CD14-positive monocyte (primary cell): Measurements from ENCODE around the gene TACR1. TPM values are rescaled to one million over a fixed set of nuclear protein-coding genes. Genes with fewer than 3 reads are reported as not detected.

Source experiments
- DNase-seq, 3 donors: peaks; one replicate each; pipeline ENCODE4 v3.0.0-alpha.2; 2011 to 2022
- H2AFZ ChIP-seq: 2 replicates; pipeline ENCODE4 v1.6.0; 2012; ENCODE audit warnings: mild to moderate bottlenecking, low read depth, low read length, inconsistent platforms; ENCODE audit not compliant: insufficient read depth, poor library complexity, severe bottlenecking
- H3K27ac ChIP-seq, 2 donors: 1 replicate in 1 of 2; 2 replicates in 1 of 2; pipeline ENCODE4 v1.5.1; 2012 to 2013; ENCODE audit warnings: low read length in 2 of 2, control low read depth in 1 of 2, inconsistent platforms in 1 of 2, low read depth in 1 of 2, mild to moderate bottlenecking in 1 of 2
- H3K27me3 ChIP-seq, 2 donors: one replicate each; pipeline versions ENCODE4 v1.6.0 to v1.6.1; 2011 to 2013; ENCODE audit warnings: low read length in 2 of 2; ENCODE audit not compliant: control insufficient read depth in 2 of 2, insufficient read depth in 2 of 2
- H3K36me3 ChIP-seq, 2 donors: replicated peaks in 1 of 2; 1 replicate in 1 of 2; 2 replicates in 1 of 2; pipeline versions ENCODE4 v1.5.1 to v1.6.1; 2012 to 2013; ENCODE audit warnings: low read length in 2 of 2, control low read depth in 1 of 2, inconsistent platforms in 1 of 2, mild to moderate bottlenecking in 1 of 2; ENCODE audit not compliant: insufficient read depth in 2 of 2, control insufficient read depth in 1 of 2
- H3K4me1 ChIP-seq, 2 donors: 1 replicate in 1 of 2; 2 replicates in 1 of 2; pipeline versions ENCODE4 v1.5.1 to v1.6.1; 2012 to 2013; ENCODE audit warnings: low read length in 2 of 2, control low read depth in 1 of 2, inconsistent platforms in 1 of 2, mild to moderate bottlenecking in 1 of 2, moderate library complexity in 1 of 2; ENCODE audit not compliant: insufficient read depth in 2 of 2, control insufficient read depth in 1 of 2
- H3K4me2 ChIP-seq: replicated peaks from 2 replicates; pipeline ENCODE3; 2012; ENCODE audit warnings: low read length, moderate library complexity, mild to moderate bottlenecking; ENCODE audit not compliant: poor library complexity, severe bottlenecking; ENCODE audit errors: extremely low read depth
- H3K4me3 ChIP-seq, 3 experiments: fragments of 200-600 bp in 1 of 3; sonication (generic) in 1 of 3; replicated peaks in 1 of 3; 1 replicate in 2 of 3; 2 replicates in 1 of 3; pipeline ENCODE4 v1.5.1; 2011 to 2013; ENCODE audit warnings: low read length in 3 of 3, mild to moderate bottlenecking in 3 of 3, control low read depth in 2 of 3, low read depth in 2 of 3, inconsistent platforms in 1 of 3, moderate library complexity in 1 of 3
- H3K79me2 ChIP-seq: 2 replicates; pipeline ENCODE4 v1.6.0; 2012; ENCODE audit warnings: mild to moderate bottlenecking, control low read depth, inconsistent platforms, low read length, moderate library complexity; ENCODE audit not compliant: insufficient read depth
- H3K9ac ChIP-seq: 2 replicates; pipeline ENCODE4 v1.6.0; 2017; ENCODE audit warnings: low read length, mild to moderate bottlenecking; ENCODE audit not compliant: insufficient read depth, poor library complexity, severe bottlenecking
- H3K9me3 ChIP-seq, 2 donors: replicated peaks in 1 of 2; 1 replicate in 1 of 2; 2 replicates in 1 of 2; pipeline versions ENCODE4 v1.5.1 to v1.6.1; 2012 to 2013; ENCODE audit warnings: low read length in 2 of 2, control low read depth in 1 of 2; ENCODE audit not compliant: control insufficient read depth in 1 of 2, insufficient read depth in 1 of 2
- H4K20me1 ChIP-seq: 2 replicates; pipeline ENCODE4 v1.6.0; 2012; ENCODE audit warnings: mild to moderate bottlenecking, low read length, control low read depth, moderate library complexity; ENCODE audit not compliant: insufficient read depth
- H3K27ac Mint-ChIP-seq, 7 donors: one replicate each; pipeline ENCODE4 v1.8.0; 2020; ENCODE audit warnings: mild to moderate bottlenecking in 7 of 7, mixed read lengths in 7 of 7, moderate library complexity in 6 of 7, inconsistent platforms in 2 of 7
- H3K27me3 Mint-ChIP-seq, 3 donors: one replicate each; pipeline ENCODE4 v1.8.0; 2021 to 2022; ENCODE audit warnings: low read depth in 3 of 3, mild to moderate bottlenecking in 3 of 3, mixed read lengths in 3 of 3, moderate library complexity in 3 of 3, inconsistent platforms in 1 of 3
- H3K36me3 Mint-ChIP-seq, 2 donors: one replicate each; pipeline ENCODE4 v1.8.0; 2020; ENCODE audit warnings: mixed read lengths in 2 of 2, inconsistent platforms in 1 of 2, mild to moderate bottlenecking in 1 of 2
- H3K4me1 Mint-ChIP-seq: one replicate; pipeline ENCODE4 v1.8.0; 2020; ENCODE audit warnings: mild to moderate bottlenecking, mixed read lengths
- H3K4me3 Mint-ChIP-seq, 2 donors: one replicate each; pipeline ENCODE4 v1.8.0; 2020; ENCODE audit warnings: mild to moderate bottlenecking in 2 of 2, mixed read lengths in 2 of 2, moderate library complexity in 1 of 2
- H3K9me3 Mint-ChIP-seq, 7 donors: one replicate each; pipeline ENCODE4 v1.8.0; 2020 to 2022; ENCODE audit warnings: mixed read lengths in 7 of 7, mild to moderate bottlenecking in 6 of 7, moderate library complexity in 6 of 7, inconsistent platforms in 2 of 7
- CTCF ChIP-seq: fragments of 200-600 bp; IDR thresholded peaks from one replicate; pipeline ENCODE4 v1.8.0; 2022; ENCODE audit warnings: antibody characterized with exemption, mild to moderate bottlenecking
- WGBS: methylation state at CpG from one replicate; pipeline ENCODE4 v1.1.5; 2013; ENCODE audit warnings: missing lambda C conversion rate; ENCODE audit not compliant: insufficient coverage; 5-methylcytosine and 5-hydroxymethylcytosine counted together
- intact Hi-C, 2 donors: fragments of 100-400 bp; cut with micrococcal nuclease; formaldehyde crosslinking; loops; one replicate each; pipeline versions ENCODE4 v1.15.0 to v1.15.1; 2023
- polyA plus RNA-seq, 3 donors: library from polyadenylated mRNA; depleted of rRNA in 1 of 3; unstranded in 2 of 3; stranded (reverse) in 1 of 3; fragments of 300-500 nt in 2 of 3; fragments of >200 nt in 1 of 3; fragmentation: Illumina TruSeq in 2 of 3; gene quantifications; 1 replicate in 2 of 3; 2 replicates in 1 of 3; pipeline ENCODE4 v1.2.3, GENCODE V29; 2012 to 2021

TACR1 gene
- polyA plus RNA-seq, 3 donors, result not detected

- Mint-ChIP-seq H3K4me1 (no peaks in the 10 kb centered on the region), H3K27me3 (peaks cover 1 to 4% (median 3%) of the 10 kb centered on the region in 3 donors), H3K27ac (no peak overlapping the region), H3K9me3 (no peaks in the 10 kb centered on the region), H3K36me3 (no peaks in the 10 kb centered on the region), H3K4me3 (no peak overlapping the region)
- Histone ChIP-seq H3K4me2 (no peak overlapping the region), H3K9me3 (no peaks in the 10 kb centered on the region), H3K27me3 (no peaks in the 10 kb centered on the region), H4K20me1 (no peaks in the 10 kb centered on the region), H3K79me2 (no peaks in the 10 kb centered on the region), H3K27ac (no peak overlapping the region), H3K36me3 (no peaks in the 10 kb centered on the region), H3K4me3 (no peak overlapping the region), H3K4me1 (no peaks in the 10 kb centered on the region), H3K9ac (no peak overlapping the region), H2AFZ (no peak overlapping the region)
- DNase-seq, result no peak
- whole genome bisulfite sequencing, result no CpG with 5 or more reads among the region's 3 CpGs
- intact Hi-C loops, result no loop called here
- TF ChIP-seq CTCF, result no peak
Observed at GRCh38 chr2:75226617-75227016, 27.3 kb upstream of the TACR1 start.

GRCh38 chr2:75226099-75226498 is 26.8 kb upstream of the TACR1 start:
- no peak for TF ChIP-seq CTCF
- H3K9ac ChIP-seq, result no peak overlapping the region
- no peaks in the 10 kb centered on the region for H4K20me1 ChIP-seq
- H3K4me3 Mint-ChIP-seq, result no peak overlapping the region
- no peak overlapping the region for H3K4me2 ChIP-seq
- no peaks in the 10 kb centered on the region for H3K9me3 ChIP-seq
- peaks cover 1 to 4% (median 4%) of the 10 kb centered on the region in 3 donors for H3K27me3 Mint-ChIP-seq
- H3K36me3 ChIP-seq, result no peaks in the 10 kb centered on the region
- no peak overlapping the region for H2AFZ ChIP-seq
- no peaks in the 10 kb centered on the region for H3K79me2 ChIP-seq
- H3K36me3 Mint-ChIP-seq, result no peaks in the 10 kb centered on the region
- no CpG with 5 or more reads among the region's 3 CpGs for WGBS
- H3K4me1 ChIP-seq, result no peaks in the 10 kb centered on the region
- intact Hi-C loops, result no loop called here
- no peaks in the 10 kb centered on the region for H3K27me3 ChIP-seq
- no peak overlapping the region for H3K4me3 ChIP-seq
- H3K9me3 Mint-ChIP-seq, result no peaks in the 10 kb centered on the region
- no peak overlapping the region for H3K27ac Mint-ChIP-seq
- no peak for DNase-seq
- no peak overlapping the region for H3K27ac ChIP-seq
- no peaks in the 10 kb centered on the region for H3K4me1 Mint-ChIP-seq
